ENCODE measurements around the gene RUNX2. TPM values are rescaled to one million over a fixed set of nuclear protein-coding genes. Genes with fewer than 3 reads are reported as not detected.

The RUNX2 gene
- total and polyA plus RNA-seq, 2 donors (not counting 1 experiment from before 2014, with no cell fraction given): 1.3 to 2.4 TPM

- no peak overlapping the region for H3K4me2 ChIP-seq (replicated peaks; ENCODE audit: low read depth, low read length, poor library complexity, severe bottlenecking)
- CTCF ChIA-PET: no interaction called here
- no peak overlapping the region for H3K27ac ChIP-seq (ENCODE audit: low read length in 2 of 2)
- H2AFZ ChIP-seq (ENCODE audit: insufficient read depth, low read depth, low read length, poor library complexity, severe bottlenecking): no peak overlapping the region
- no peaks in the 10 kb centered on the region for H3K4me1 ChIP-seq (ENCODE audit: control insufficient read depth in 2 of 2, insufficient read depth in 2 of 2, low read length in 2 of 2)
- no peak overlapping the region for H3K27ac Mint-ChIP-seq
- no peaks in the 10 kb centered on the region for H3K79me2 ChIP-seq (ENCODE audit: control insufficient read depth, insufficient read depth, low read length)
- H3K9me3 Mint-ChIP-seq (ENCODE audit: insufficient read depth): no peaks in the 10 kb centered on the region
- no peaks in the 10 kb centered on the region for H4K20me1 ChIP-seq (ENCODE audit: control insufficient read depth, insufficient read depth, low read length, poor library complexity, severe bottlenecking)
- WGBS (ENCODE audit: insufficient coverage): 96% methylated on average over 3 of the region's 6 CpGs
- no peak for ATAC-seq (ENCODE audit: low read depth)
- no peak for TF ChIP-seq EZH2 (IDR thresholded peaks at IDR 0.05; ENCODE audit: borderline replicate concordance, insufficient read depth, low read depth, low read length, poor library complexity, severe bottlenecking)
- TF ChIP-seq, protein P1, sequence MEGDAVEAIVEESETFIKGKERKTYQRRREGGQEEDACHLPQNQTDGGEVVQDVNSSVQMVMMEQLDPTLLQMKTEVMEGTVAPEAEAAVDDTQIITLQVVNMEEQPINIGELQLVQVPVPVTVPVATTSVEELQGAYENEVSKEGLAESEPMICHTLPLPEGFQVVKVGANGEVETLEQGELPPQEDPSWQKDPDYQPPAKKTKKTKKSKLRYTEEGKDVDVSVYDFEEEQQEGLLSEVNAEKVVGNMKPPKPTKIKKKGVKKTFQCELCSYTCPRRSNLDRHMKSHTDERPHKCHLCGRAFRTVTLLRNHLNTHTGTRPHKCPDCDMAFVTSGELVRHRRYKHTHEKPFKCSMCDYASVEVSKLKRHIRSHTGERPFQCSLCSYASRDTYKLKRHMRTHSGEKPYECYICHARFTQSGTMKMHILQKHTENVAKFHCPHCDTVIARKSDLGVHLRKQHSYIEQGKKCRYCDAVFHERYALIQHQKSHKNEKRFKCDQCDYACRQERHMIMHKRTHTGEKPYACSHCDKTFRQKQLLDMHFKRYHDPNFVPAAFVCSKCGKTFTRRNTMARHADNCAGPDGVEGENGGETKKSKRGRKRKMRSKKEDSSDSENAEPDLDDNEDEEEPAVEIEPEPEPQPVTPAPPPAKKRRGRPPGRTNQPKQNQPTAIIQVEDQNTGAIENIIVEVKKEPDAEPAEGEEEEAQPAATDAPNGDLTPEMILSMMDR (IDR thresholded peaks at IDR 0.05): no peak
- H3K4me1 Mint-ChIP-seq: no peaks in the 10 kb centered on the region
- no peaks in the 10 kb centered on the region for H3K9me3 ChIP-seq (ENCODE audit: control extremely low read depth in 1 of 3, control insufficient read depth in 2 of 3, insufficient read depth in 1 of 3, low read length in 2 of 3)
- H3K27me3 ChIP-seq (replicated peaks in 1 of 4; ENCODE audit: control extremely low read depth in 1 of 4, control insufficient read depth in 3 of 4, insufficient read depth in 4 of 4, low read length in 3 of 4): no peaks in the 10 kb centered on the region
- intact Hi-C loops (cut with micrococcal nuclease): no loop called here
- no peak for DNase-seq
- H3K4me3 Mint-ChIP-seq: no peak overlapping the region
- no peaks in the 10 kb centered on the region for H3K27me3 Mint-ChIP-seq
- POLR2A ChIA-PET: no interaction called here
- H3K36me3 ChIP-seq (replicated peaks in 1 of 2; ENCODE audit: control extremely low read depth in 1 of 2, control insufficient read depth in 1 of 2, extremely low read depth in 1 of 2, insufficient read depth in 2 of 2, low read length in 1 of 2): no peaks in the 10 kb centered on the region
- no peak overlapping the region for H3K4me3 ChIP-seq (ENCODE audit: control extremely low read depth in 1 of 5, extremely low read depth in 1 of 5, insufficient read depth in 1 of 5, low read depth in 2 of 5, low read length in 4 of 5)
- no peak overlapping the region for H3K9ac ChIP-seq (ENCODE audit: low read length)
These were observed 174.3 kb downstream of the RUNX2 start for GRCh38 chr6:45502456-45502855.

DNA sequence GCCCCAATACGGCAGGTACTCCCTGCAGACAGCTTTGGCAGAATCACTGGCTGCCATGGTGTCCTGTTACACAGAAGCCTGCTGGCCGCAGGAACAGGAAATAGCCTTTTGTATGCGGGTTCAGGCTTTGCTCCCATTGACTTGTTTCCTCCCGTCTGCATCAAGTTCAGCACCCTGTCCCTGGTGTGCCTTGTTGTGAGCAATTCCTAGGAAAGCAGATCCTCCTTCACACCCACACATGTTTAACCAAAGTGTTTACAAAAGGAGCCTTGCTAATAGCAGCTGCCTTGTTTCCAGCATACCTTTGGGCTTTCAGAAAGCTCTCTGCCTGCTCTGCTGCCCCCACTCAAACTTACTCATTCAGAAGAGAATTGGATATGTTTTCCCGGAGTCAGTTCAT, 176.8 kb downstream of the RUNX2 start:
- Mint-ChIP-seq H3K9me3 (ENCODE audit: insufficient read depth) (no peaks in the 10 kb centered on the region), H3K27ac (no peak overlapping the region), H3K4me3 (no peak overlapping the region), H3K27me3 (no peaks in the 10 kb centered on the region), H3K4me1 (no peaks in the 10 kb centered on the region)
- WGBS (ENCODE audit: insufficient coverage): 87% methylated on average over 4 of the region's 5 CpGs
- no peak overlapping the region for H3K9ac ChIP-seq (ENCODE audit: low read length)
- no peaks in the 10 kb centered on the region for H3K27me3 ChIP-seq (replicated peaks in 1 of 4; ENCODE audit: control extremely low read depth in 1 of 4, control insufficient read depth in 3 of 4, insufficient read depth in 4 of 4, low read length in 3 of 4)
- H3K4me1 ChIP-seq (ENCODE audit: control insufficient read depth in 2 of 2, insufficient read depth in 2 of 2, low read length in 2 of 2): no peaks in the 10 kb centered on the region
- H3K27ac ChIP-seq (ENCODE audit: low read length in 2 of 2): no peak overlapping the region
- ChIA-PET CTCF (interaction anchor here (0.7 kb wide), 1 partner anchor 400 kb away, joined by 5 read pairs; no protein-coding TSS in a partner anchor), POLR2A (interaction anchor here (0.6 kb wide), 1 partner anchor 45 kb away, joined by 3 read pairs; no protein-coding TSS in a partner anchor)
- H3K36me3 ChIP-seq (replicated peaks in 1 of 2; ENCODE audit: control extremely low read depth in 1 of 2, control insufficient read depth in 1 of 2, extremely low read depth in 1 of 2, insufficient read depth in 2 of 2, low read length in 1 of 2): no peaks in the 10 kb centered on the region
- H3K9me3 ChIP-seq (ENCODE audit: control extremely low read depth in 1 of 3, control insufficient read depth in 2 of 3, insufficient read depth in 1 of 3, low read length in 2 of 3): no peaks in the 10 kb centered on the region
- intact Hi-C loops (cut with micrococcal nuclease): no loop called here
- H3K79me2 ChIP-seq (ENCODE audit: control insufficient read depth, insufficient read depth, low read length): no peaks in the 10 kb centered on the region
- H2AFZ ChIP-seq (ENCODE audit: insufficient read depth, low read depth, low read length, poor library complexity, severe bottlenecking): no peak overlapping the region
- ATAC-seq (ENCODE audit: low read depth) (no peak), DNase-seq (no peak)
- TF ChIP-seq, protein P1 (IDR thresholded peaks at IDR 0.05): no peak
- TF ChIP-seq EZH2 (IDR thresholded peaks at IDR 0.05; ENCODE audit: borderline replicate concordance, insufficient read depth, low read depth, low read length, poor library complexity, severe bottlenecking): no peak
- H3K4me2 ChIP-seq (replicated peaks; ENCODE audit: low read depth, low read length, poor library complexity, severe bottlenecking): no peak overlapping the region
- no peaks in the 10 kb centered on the region for H4K20me1 ChIP-seq (ENCODE audit: control insufficient read depth, insufficient read depth, low read length, poor library complexity, severe bottlenecking)
- no peak overlapping the region for H3K4me3 ChIP-seq (ENCODE audit: control extremely low read depth in 1 of 5, extremely low read depth in 1 of 5, insufficient read depth in 1 of 5, low read depth in 2 of 5, low read length in 4 of 5)
